H1 (cell line): ENCODE data around the gene SLC4A8. TPM values are rescaled to one million over a fixed set of nuclear protein-coding genes. Genes with fewer than 3 reads are reported as not detected.

ENCODE experiments used
- ATF2 ChIP-seq: IDR thresholded peaks from 2 replicates; pipeline ENCODE4 v1.6.1; 2012; ENCODE audit warnings: low read length, inconsistent platforms
- BACH1 ChIP-seq: IDR thresholded peaks from 2 replicates; pipeline ENCODE4 v1.6.1; 2012; ENCODE audit warnings: low read length, improper control_type of control experiment
- BRCA1 ChIP-seq: IDR thresholded peaks from 2 replicates; pipeline ENCODE4 v1.6.1; 2012; ENCODE audit warnings: low read depth, low read length, improper control_type of control experiment
- CBX8 ChIP-seq: fragments of 300-800, 300-1000 bp; sonication (generic); IDR thresholded peaks from 2 replicates; pipeline ENCODE4 v1.7.1; 2016; ENCODE audit warnings: low read depth, low read length, borderline replicate concordance
- CHD2 ChIP-seq: IDR thresholded peaks from 2 replicates; pipeline ENCODE4 v1.6.1; 2012; ENCODE audit warnings: low read length, improper control_type of control experiment
- JUND ChIP-seq: IDR thresholded peaks from 2 replicates; pipeline ENCODE4 v1.6.1; 2011; ENCODE audit warnings: mild to moderate bottlenecking, improper control_type of control experiment, low read length
- KDM1A ChIP-seq: fragments of 200-600, 300-600 bp; sonication (generic); IDR thresholded peaks from 2 replicates; pipeline ENCODE4 v1.7.1; 2016; ENCODE audit warnings: mild to moderate bottlenecking, low read length, borderline replicate concordance
- NANOG ChIP-seq: IDR thresholded peaks from 2 replicates; pipeline ENCODE4 v1.6.1; 2011; ENCODE audit warnings: low read length, low read depth, mild to moderate bottlenecking, inconsistent platforms; ENCODE audit not compliant: insufficient read depth, poor library complexity, severe bottlenecking
- POLR2A ChIP-seq, 2 experiments: IDR thresholded peaks; 1 replicate in 1 of 2; 2 replicates in 1 of 2; pipeline ENCODE4 v1.6.1; 2011; ENCODE audit warnings: low read depth in 2 of 2, low read length in 2 of 2, mild to moderate bottlenecking in 2 of 2; ENCODE audit errors: control extremely low read depth in 1 of 2
- RAD21 ChIP-seq, 2 experiments: IDR thresholded peaks in 1 of 2; conservative IDR thresholded peaks in 1 of 2; 2 replicates each; pipeline ENCODE4 v1.6.1; 2011; ENCODE audit warnings: low read depth in 2 of 2, low read length in 2 of 2, improper control_type of control experiment in 1 of 2, inconsistent platforms in 1 of 2, mild to moderate bottlenecking in 1 of 2, moderate library complexity in 1 of 2
- RBBP5 ChIP-seq: IDR thresholded peaks from 2 replicates; pipeline ENCODE4 v1.7.1; 2012; ENCODE audit warnings: low read depth, mild to moderate bottlenecking, inconsistent platforms, low read length, moderate library complexity, borderline replicate concordance
- RFX5 ChIP-seq: IDR thresholded peaks from 2 replicates; pipeline ENCODE4 v1.6.1; 2011; ENCODE audit warnings: low read depth, low read length, improper control_type of control experiment, borderline replicate concordance
- SAP30 ChIP-seq: fragments of 300-600 bp; sonication (generic); IDR thresholded peaks from 2 replicates; pipeline ENCODE4 v1.7.1; 2012; ENCODE audit warnings: low read length, moderate library complexity, mild to moderate bottlenecking, inconsistent platforms; ENCODE audit not compliant: insufficient read depth, insufficient replicate concordance
- SUZ12 ChIP-seq: fragments of 200-600 bp; sonication (generic); IDR thresholded peaks from 2 replicates; pipeline ENCODE4 v1.6.1; 2012; ENCODE audit warnings: mild to moderate bottlenecking, inconsistent platforms, low read length, moderate library complexity, mixed read lengths
- TAF1 ChIP-seq: IDR thresholded peaks from 2 replicates; pipeline ENCODE4 v1.6.1; 2011; ENCODE audit warnings: mild to moderate bottlenecking, low read depth, low read length
- TBP ChIP-seq: IDR thresholded peaks from 2 replicates; pipeline ENCODE4 v1.6.1; 2011; ENCODE audit warnings: low read depth, low read length, improper control_type of control experiment
- TEAD4 ChIP-seq: IDR thresholded peaks from 2 replicates; pipeline ENCODE4 v1.6.1; 2012; ENCODE audit warnings: low read depth, low read length, inconsistent platforms, mixed read lengths
- ZNF274 ChIP-seq: IDR thresholded peaks from 2 replicates; pipeline ENCODE4 v1.7.0; 2012; ENCODE audit warnings: low read length, borderline replicate concordance; ENCODE audit errors: extremely low read depth
- polyA plus RNA-seq, 7 experiments: library from polyadenylated mRNA; depleted of rRNA in 3 of 7; stranded (reverse) in 5 of 7; unstranded in 2 of 7; fragments of >200 nt in 5 of 7; fragments of 200-250 nt in 2 of 7; gene quantifications; 1 replicate in 5 of 7; 2 replicates in 1 of 7; 4 replicates in 1 of 7; pipeline versions ENCODE4 v1.2.1 to v1.2.3, GENCODE V29; 2011 to 2013; ENCODE audit warnings: missing spikeins in 2 of 7, mixed read lengths in 2 of 7
- total RNA-seq: library from RNA; stranded (reverse); fragmentation: NEBNext Ultra II Directional; extraction: Animal tissue kit (Norgen Biotek cat#: 25700); gene quantifications from 2 replicates; pipeline ENCODE4 v1.2.1, GENCODE V29; 2021
- TF ChIP-seq, protein P1 (sequence below): IDR thresholded peaks from 2 replicates; pipeline ENCODE4 v1.6.1; 2011; ENCODE audit warnings: low read length, improper control_type of control experiment
- TF ChIP-seq, protein P2 (sequence below): IDR thresholded peaks from 2 replicates; pipeline ENCODE4 v1.6.1; 2012; ENCODE audit warnings: inconsistent platforms

Gene SLC4A8
- total and polyA plus RNA-seq, 2 of the 8 experiments (the other 6 are each of a cell fraction or from before 2014, with no cell fraction given): 11.2 to 13.4 TPM

GRCh38 chr12:51391283-51392123 is 33.1 kb upstream of the SLC4A8 start, which contains the start of gene GALNT6 (continued):
- TF ChIP-seq POLR2A (IDR thresholded peaks at IDR 0.05; ENCODE audit: control extremely low read depth in 1 of 2, low read depth in 2 of 2, low read length in 2 of 2) (peak; percentile 25 to 37), RBBP5 (0 out of 2 replicates have a peak, but pooled peaks have one; percentile 42), CHD2 (no peak), RFX5 (no peak), ZNF274 (no peak), CBX8 (no peak), SAP30 (no peak), JUND (no peak), TEAD4 (no peak), RAD21 (IDR thresholded peaks at IDR 0.05 in 1 of 2, conservative IDR thresholded peaks at IDR 0.05 in 1 of 2; ENCODE audit: low read depth in 2 of 2, low read length in 2 of 2) (no peak), TAF1 (peak; percentile 56; the same call in 1 of the 2 replicates), NANOG (no peak), ATF2 (no peak), KDM1A (no peak), BACH1 (no peak), BRCA1 (no peak), SUZ12 (no peak), TBP (peak; percentile 52; the same call in 1 of the 2 replicates)
- TF ChIP-seq, protein P1, sequence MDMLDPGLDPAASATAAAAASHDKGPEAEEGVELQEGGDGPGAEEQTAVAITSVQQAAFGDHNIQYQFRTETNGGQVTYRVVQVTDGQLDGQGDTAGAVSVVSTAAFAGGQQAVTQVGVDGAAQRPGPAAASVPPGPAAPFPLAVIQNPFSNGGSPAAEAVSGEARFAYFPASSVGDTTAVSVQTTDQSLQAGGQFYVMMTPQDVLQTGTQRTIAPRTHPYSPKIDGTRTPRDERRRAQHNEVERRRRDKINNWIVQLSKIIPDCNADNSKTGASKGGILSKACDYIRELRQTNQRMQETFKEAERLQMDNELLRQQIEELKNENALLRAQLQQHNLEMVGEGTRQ: no peak
- TF ChIP-seq, protein P2, sequence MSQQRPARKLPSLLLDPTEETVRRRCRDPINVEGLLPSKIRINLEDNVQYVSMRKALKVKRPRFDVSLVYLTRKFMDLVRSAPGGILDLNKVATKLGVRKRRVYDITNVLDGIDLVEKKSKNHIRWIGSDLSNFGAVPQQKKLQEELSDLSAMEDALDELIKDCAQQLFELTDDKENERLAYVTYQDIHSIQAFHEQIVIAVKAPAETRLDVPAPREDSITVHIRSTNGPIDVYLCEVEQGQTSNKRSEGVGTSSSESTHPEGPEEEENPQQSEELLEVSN: no peak; the same call in 1 of the 2 replicates
